Glutamatergic neuron (in vitro differentiated cells): ENCODE data around the gene RPRD1A. TPM values are rescaled to one million over a fixed set of nuclear protein-coding genes. Genes with fewer than 3 reads are reported as not detected.

Experiments used
- DNase-seq: peaks from one replicate; pipeline ENCODE4 v3.0.0; 2022
- H3K27ac Mint-ChIP-seq: one replicate; pipeline ENCODE4 v1.8.0; 2020; ENCODE audit warnings: mild to moderate bottlenecking, mixed read lengths, inconsistent platforms; ENCODE audit not compliant: unreplicated experiment
- H3K27me3 Mint-ChIP-seq: one replicate; pipeline ENCODE4 v1.8.0; 2020; ENCODE audit warnings: mild to moderate bottlenecking, moderate library complexity, mixed read lengths, inconsistent platforms; ENCODE audit not compliant: unreplicated experiment
- H3K36me3 Mint-ChIP-seq: one replicate; pipeline ENCODE4 v1.8.0; 2020; ENCODE audit warnings: mild to moderate bottlenecking, mixed read lengths, inconsistent platforms; ENCODE audit not compliant: unreplicated experiment
- H3K4me1 Mint-ChIP-seq: one replicate; pipeline ENCODE4 v1.8.0; 2020; ENCODE audit warnings: mild to moderate bottlenecking, low read depth, mixed read lengths, inconsistent platforms; ENCODE audit not compliant: unreplicated experiment
- H3K4me3 Mint-ChIP-seq: one replicate; pipeline ENCODE4 v1.8.0; 2020; ENCODE audit warnings: mild to moderate bottlenecking, mixed read lengths, inconsistent platforms; ENCODE audit not compliant: unreplicated experiment
- H3K9me3 Mint-ChIP-seq: one replicate; pipeline ENCODE4 v1.8.0; 2020; ENCODE audit warnings: mild to moderate bottlenecking, moderate library complexity, mixed read lengths, inconsistent platforms; ENCODE audit not compliant: unreplicated experiment
- total RNA-seq: library from RNA; stranded (reverse); fragmentation: NEBNext Ultra II Directional; extraction: Animal tissue kit (Norgen Biotek cat#: 25700); gene quantifications from one replicate; pipeline ENCODE4 v1.2.1, GENCODE V29; 2021; ENCODE audit not compliant: unreplicated experiment
- TF ChIP-seq, protein P1 (sequence below): fragments of 200-600 bp; sonication (generic); IDR thresholded peaks from one replicate; pipeline ENCODE4 v1.5.0; 2021; ENCODE audit not compliant: partially characterized antibody, unreplicated experiment

RPRD1A gene
- total RNA-seq, 1 donor from 2014 or later = 68.8 TPM

DNA sequence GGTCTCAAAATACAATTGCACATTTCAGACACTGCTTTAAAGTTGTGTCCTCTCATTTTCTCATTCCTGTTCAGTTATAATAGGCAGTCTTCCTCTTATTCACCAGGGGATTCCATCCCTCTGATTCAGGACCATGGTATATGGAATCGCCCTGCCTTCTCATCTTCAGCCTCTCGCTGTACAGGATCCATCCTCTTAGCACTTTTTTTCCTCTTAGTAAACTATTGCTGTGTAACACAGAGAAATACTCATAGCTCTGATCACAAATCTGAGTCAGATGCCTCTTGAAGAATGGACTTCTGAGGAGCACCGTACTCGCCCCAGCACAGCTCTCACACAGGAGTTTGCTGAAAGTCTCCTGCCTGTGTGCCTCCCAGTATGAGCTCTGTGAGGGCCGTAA lies 83.5 kb downstream of the RPRD1A start:
- H3K4me1 Mint-ChIP-seq = no peaks in the 10 kb centered on the region
- no peak overlapping the region for H3K27ac Mint-ChIP-seq
- TF ChIP-seq, protein P1, sequence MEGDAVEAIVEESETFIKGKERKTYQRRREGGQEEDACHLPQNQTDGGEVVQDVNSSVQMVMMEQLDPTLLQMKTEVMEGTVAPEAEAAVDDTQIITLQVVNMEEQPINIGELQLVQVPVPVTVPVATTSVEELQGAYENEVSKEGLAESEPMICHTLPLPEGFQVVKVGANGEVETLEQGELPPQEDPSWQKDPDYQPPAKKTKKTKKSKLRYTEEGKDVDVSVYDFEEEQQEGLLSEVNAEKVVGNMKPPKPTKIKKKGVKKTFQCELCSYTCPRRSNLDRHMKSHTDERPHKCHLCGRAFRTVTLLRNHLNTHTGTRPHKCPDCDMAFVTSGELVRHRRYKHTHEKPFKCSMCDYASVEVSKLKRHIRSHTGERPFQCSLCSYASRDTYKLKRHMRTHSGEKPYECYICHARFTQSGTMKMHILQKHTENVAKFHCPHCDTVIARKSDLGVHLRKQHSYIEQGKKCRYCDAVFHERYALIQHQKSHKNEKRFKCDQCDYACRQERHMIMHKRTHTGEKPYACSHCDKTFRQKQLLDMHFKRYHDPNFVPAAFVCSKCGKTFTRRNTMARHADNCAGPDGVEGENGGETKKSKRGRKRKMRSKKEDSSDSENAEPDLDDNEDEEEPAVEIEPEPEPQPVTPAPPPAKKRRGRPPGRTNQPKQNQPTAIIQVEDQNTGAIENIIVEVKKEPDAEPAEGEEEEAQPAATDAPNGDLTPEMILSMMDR = no peak
- peaks cover 7% of the 10 kb centered on the region for H3K36me3 Mint-ChIP-seq
- DNase-seq = no peak
- no peaks in the 10 kb centered on the region for H3K9me3 Mint-ChIP-seq
- no peak overlapping the region for H3K4me3 Mint-ChIP-seq
- H3K27me3 Mint-ChIP-seq = no peaks in the 10 kb centered on the region

DNA sequence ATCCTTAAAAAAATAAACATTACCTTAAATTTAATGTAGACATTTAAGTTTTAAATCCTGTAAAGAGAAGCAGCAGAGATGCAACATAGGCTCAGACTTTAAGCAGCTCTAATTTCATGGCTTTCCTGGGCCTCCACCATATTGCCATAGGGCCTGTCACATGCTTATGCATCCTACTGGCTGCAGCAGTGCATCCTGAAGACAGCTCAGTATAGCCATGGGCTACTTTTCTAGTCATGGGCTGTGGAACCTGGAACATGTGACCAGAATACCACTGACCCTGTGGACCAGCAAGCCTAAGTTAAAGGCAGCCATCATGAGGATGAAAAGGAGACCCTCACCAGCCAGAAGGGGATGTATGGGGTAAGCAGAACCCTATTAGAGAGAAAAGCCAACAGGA lies 84.2 kb downstream of the RPRD1A start:
- TF ChIP-seq, protein P1 = no peak
- H3K27ac Mint-ChIP-seq = no peak overlapping the region
- no peak overlapping the region for H3K4me3 Mint-ChIP-seq
- no peaks in the 10 kb centered on the region for H3K4me1 Mint-ChIP-seq
- H3K27me3 Mint-ChIP-seq = no peaks in the 10 kb centered on the region
- H3K9me3 Mint-ChIP-seq = no peaks in the 10 kb centered on the region
- no peak for DNase-seq
- peaks cover 7% of the 10 kb centered on the region for H3K36me3 Mint-ChIP-seq

DNA sequence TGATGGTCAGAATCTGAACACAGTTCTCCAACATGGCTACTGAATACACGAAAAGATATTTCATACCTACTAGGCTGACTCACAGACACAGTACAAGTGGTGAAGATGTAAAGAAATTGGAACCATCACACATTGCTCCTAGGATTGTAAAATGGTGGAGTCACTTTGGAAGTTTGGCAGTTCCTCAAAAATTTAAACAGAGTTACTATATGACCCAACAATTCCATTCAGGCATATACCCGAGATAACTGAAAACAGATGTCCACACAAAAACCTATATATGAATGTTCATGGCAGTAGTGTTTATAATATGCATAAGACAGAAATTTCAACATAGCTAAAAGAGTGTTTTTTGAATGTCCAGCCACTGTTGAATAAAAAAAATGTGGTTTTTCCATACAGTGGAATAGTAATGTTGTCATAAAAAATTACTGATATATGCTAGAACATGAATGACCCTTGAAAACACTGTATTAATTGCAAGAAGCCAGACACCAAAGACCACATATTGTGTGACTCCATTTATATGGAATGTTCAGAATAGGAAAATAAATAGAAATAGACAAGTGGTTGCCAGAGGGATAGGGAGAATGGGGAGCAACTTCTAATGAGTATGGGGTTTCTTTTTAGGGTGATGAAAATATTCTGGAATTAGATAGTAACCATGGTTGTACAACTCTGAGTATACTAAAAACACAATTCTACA lies 84.8 kb downstream of the RPRD1A start:
- TF ChIP-seq, protein P1 = no peak
- Mint-ChIP-seq H3K4me1 (no peaks in the 10 kb centered on the region), H3K4me3 (no peak overlapping the region), H3K27me3 (peaks cover 2% of the 10 kb centered on the region), H3K36me3 (peaks cover 7% of the 10 kb centered on the region), H3K27ac (no peak overlapping the region), H3K9me3 (no peaks in the 10 kb centered on the region)
- no peak for DNase-seq

DNA sequence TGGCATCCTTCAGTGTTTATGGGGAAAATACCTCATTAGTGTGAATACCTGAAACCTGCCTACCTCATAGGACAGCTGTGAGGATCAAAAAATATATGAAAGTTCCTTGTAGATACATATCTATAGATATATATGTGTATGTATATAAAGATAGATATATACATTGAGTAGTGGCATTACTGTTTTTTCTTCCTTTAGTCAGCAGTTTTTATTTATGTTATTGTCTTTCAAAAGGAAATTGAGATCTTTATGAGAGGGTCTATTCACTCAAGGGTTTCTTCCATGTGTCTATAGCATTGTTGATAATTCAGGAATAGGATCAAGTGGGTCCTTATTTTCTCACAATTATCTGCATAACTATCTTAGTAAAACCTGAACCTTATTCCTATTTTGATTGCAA lies 88.2 kb downstream of the RPRD1A start:
- H3K36me3 Mint-ChIP-seq = peaks cover 10% of the 10 kb centered on the region
- H3K9me3 Mint-ChIP-seq = no peaks in the 10 kb centered on the region
- H3K4me3 Mint-ChIP-seq = no peak overlapping the region
- H3K4me1 Mint-ChIP-seq = peaks cover 1% of the 10 kb centered on the region
- no peak overlapping the region for H3K27ac Mint-ChIP-seq
- no peak for DNase-seq
- peaks cover 2% of the 10 kb centered on the region for H3K27me3 Mint-ChIP-seq
- TF ChIP-seq, protein P1 = no peak

DNA sequence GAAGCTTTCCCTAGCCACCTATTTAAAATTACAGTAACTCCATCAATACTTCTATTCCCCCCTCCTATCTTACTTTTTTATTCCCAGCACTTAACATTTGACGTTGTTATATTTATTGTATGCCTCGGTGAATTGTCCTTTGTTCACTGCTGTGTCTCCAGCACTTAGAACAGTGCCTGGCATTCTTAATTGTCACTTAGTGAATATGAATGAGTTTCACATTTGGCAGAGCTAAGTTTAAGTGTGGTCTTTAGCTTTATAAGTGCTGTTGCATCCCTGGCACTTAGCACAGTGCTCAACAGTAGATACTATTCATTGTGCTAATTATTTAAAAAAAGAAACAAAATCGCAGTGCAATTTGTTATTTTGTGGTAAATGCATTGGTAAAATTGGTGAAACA lies 93.2 kb downstream of the RPRD1A start:
- Mint-ChIP-seq H3K9me3 (peaks cover 14% of the 10 kb centered on the region), H3K4me1 (peaks cover 11% of the 10 kb centered on the region), H3K27me3 (peaks cover 8% of the 10 kb centered on the region), H3K36me3 (peaks cover 3% of the 10 kb centered on the region), H3K27ac (no peak overlapping the region), H3K4me3 (peak overlapping the region; percentile 94)
- TF ChIP-seq, protein P1 = no peak
- DNase-seq = no peak
